Measurements from ENCODE around the gene ROR1. TPM values are rescaled to one million over a fixed set of nuclear protein-coding genes. Genes with fewer than 3 reads are reported as not detected.

ROR1 gene
- total and polyA plus RNA-seq, 2 donors (not counting 3 experiments of a cell fraction or from before 2014, with no cell fraction given): 2.6 to 3.5 TPM

DNA sequence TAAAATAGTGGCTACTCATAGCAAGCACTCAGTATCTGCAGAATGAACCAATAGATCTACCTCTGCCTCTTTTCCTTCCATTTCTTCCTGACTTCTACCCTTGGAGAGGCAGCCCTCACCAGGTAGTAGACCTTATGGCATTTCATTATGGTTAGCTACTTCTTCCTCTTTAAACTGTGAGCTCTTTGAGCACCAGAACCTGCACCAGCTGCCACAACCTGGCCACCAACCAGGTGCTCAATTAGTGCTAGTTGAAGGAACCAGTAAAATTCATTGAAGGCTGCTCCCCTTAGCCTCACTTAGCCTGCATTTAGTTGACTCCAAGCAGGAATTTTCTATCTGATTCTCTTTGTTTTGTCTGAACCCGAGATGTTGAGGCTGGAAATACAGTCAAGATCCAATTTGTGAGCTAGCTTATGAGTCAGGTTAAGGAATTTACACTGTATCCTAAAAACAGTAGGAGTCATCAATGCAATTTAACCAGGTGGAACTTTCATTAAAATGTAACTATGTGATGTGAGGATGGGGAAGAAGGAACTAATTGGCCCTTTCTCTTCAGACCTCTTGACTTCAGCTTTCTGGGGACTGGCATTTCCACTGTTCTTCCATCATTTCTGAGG lies 348.1 kb downstream of the ROR1 start:
- H3K36me3 ChIP-seq (ENCODE audit: control insufficient read depth in 2 of 2, extremely low read depth in 1 of 2, insufficient read depth in 2 of 2, low read length in 2 of 2): no peaks in the 10 kb centered on the region

More for the DNA sequence above, 348.1 kb downstream of the ROR1 start:
- H4K20me1 ChIP-seq (replicated peaks; ENCODE audit: control insufficient read depth, extremely low read depth, insufficient read depth, low read length): no peaks in the 10 kb centered on the region
- no peak overlapping the region for H3K9ac ChIP-seq (replicated peaks; ENCODE audit: extremely low read depth, insufficient read depth, low read length)
- H3K27ac ChIP-seq (ENCODE audit: insufficient read depth, low read depth, low read length): no peak overlapping the region
- H3K79me2 ChIP-seq (ENCODE audit: control insufficient read depth, insufficient read depth, low read length): no peaks in the 10 kb centered on the region
- no TSS peak for BruUV-seq (replicated peaks)
- dilution Hi-C loops (cut with MboI; ENCODE audit: extremely low pct_ligation_motif_present, low sequenced_read_pairs): no loop called here
- H3K9me3 ChIP-seq (replicated peaks; ENCODE audit: control insufficient read depth, insufficient read depth, low read length): no peaks in the 10 kb centered on the region
- ChIA-PET POLR2A (no interaction called here), CTCF (interaction anchor here (1.2 to 1.4 kb wide), 3 partner anchors 9 to 32 kb away, joined by 3 to 5 read pairs (median 3); no protein-coding TSS in a partner anchor)
- FAIRE-seq: no peak
- H3K9me1 ChIP-seq (replicated peaks; ENCODE audit: control insufficient read depth, extremely low read depth, insufficient read depth, low read length): no peaks in the 10 kb centered on the region
- H3K27me3 ChIP-seq (ENCODE audit: control insufficient read depth in 2 of 2, insufficient read depth in 2 of 2, low read length in 2 of 2): peaks cover 2 to 3% of the 10 kb centered on the region in 2 experiments
- intact Hi-C loops (cut with micrococcal nuclease): no loop called here
- H3K4me1 ChIP-seq (ENCODE audit: control insufficient read depth, extremely low read depth, insufficient read depth, low read length): no peaks in the 10 kb centered on the region
- no peak overlapping the region for H2AFZ ChIP-seq (ENCODE audit: low read depth, low read length)
- H3K4me2 ChIP-seq (ENCODE audit: insufficient read depth, low read length): no peak overlapping the region
- TF ChIP-seq EZH2 (IDR thresholded peaks at IDR 0.05; ENCODE audit: borderline replicate concordance, low read depth, low read length, severe bottlenecking) (no peak), POLR2A (IDR thresholded peaks at IDR 0.05; ENCODE audit: low read depth, low read length) (no peak), JUN (IDR thresholded peaks at IDR 0.05; ENCODE audit: borderline replicate concordance, insufficient read depth, insufficient read length, low read depth) (no peak), MYC (IDR thresholded peaks at IDR 0.05; ENCODE audit: low read depth, low read length) (no peak), GATA2 (IDR thresholded peaks at IDR 0.05; ENCODE audit: insufficient read depth, insufficient read length, low read depth, low read length) (no peak), FOS (IDR thresholded peaks at IDR 0.05; ENCODE audit: borderline replicate concordance, insufficient read depth, low read length) (no peak), POLR2AphosphoS5 (IDR thresholded peaks at IDR 0.05; ENCODE audit: insufficient read depth, low read depth, low read length) (no peak)
- TF ChIP-seq, protein P1, sequence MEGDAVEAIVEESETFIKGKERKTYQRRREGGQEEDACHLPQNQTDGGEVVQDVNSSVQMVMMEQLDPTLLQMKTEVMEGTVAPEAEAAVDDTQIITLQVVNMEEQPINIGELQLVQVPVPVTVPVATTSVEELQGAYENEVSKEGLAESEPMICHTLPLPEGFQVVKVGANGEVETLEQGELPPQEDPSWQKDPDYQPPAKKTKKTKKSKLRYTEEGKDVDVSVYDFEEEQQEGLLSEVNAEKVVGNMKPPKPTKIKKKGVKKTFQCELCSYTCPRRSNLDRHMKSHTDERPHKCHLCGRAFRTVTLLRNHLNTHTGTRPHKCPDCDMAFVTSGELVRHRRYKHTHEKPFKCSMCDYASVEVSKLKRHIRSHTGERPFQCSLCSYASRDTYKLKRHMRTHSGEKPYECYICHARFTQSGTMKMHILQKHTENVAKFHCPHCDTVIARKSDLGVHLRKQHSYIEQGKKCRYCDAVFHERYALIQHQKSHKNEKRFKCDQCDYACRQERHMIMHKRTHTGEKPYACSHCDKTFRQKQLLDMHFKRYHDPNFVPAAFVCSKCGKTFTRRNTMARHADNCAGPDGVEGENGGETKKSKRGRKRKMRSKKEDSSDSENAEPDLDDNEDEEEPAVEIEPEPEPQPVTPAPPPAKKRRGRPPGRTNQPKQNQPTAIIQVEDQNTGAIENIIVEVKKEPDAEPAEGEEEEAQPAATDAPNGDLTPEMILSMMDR (IDR thresholded peaks at IDR 0.05; ENCODE audit: extremely low read depth in 1 of 2, insufficient read depth in 1 of 2, low read depth in 1 of 2, low read length in 2 of 2): no peak
- TF ChIP-seq, protein P2, sequence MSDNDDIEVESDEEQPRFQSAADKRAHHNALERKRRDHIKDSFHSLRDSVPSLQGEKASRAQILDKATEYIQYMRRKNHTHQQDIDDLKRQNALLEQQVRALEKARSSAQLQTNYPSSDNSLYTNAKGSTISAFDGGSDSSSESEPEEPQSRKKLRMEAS (IDR thresholded peaks at IDR 0.05; ENCODE audit: insufficient read depth, insufficient read length): no peak
- H3K4me3 ChIP-seq (replicated peaks in 1 of 3; ENCODE audit: insufficient read depth in 1 of 3, low read depth in 1 of 3, low read length in 3 of 3): no peak overlapping the region
- DNase-seq (ENCODE audit: low read depth, low spot score): no peak

Measured in endothelial cell of umbilical vein (primary cell).